OCI-LY3 (cell line): ENCODE results near the gene IRF5.

ENCODE experiments used
- H2AFZ ChIP-seq: fragments of 200-600, 300-600 bp; shearing (Covaris generic); 2 replicates; pipeline ENCODE4 v1.6.0; 2014; ENCODE audit warnings: antibody characterized with exemption, low read depth, low read length
- H3K27ac ChIP-seq: fragments of 200-600, 300-600 bp; sonication (generic); 2 replicates; pipeline ENCODE4 v1.5.1; 2014; ENCODE audit warnings: mild to moderate bottlenecking, low read length, moderate library complexity, mixed read lengths
- H3K27me3 ChIP-seq: fragments of 200-600, 300-600 bp; sonication (generic); 2 replicates; pipeline ENCODE4 v1.6.1; 2014; ENCODE audit warnings: low read depth, low read length, mixed read lengths
- H3K36me3 ChIP-seq: fragments of 200-600, 300-600 bp; sonication (generic); replicated peaks from 2 replicates; pipeline ENCODE3; 2014; ENCODE audit warnings: low read depth, low read length, mixed read lengths
- H3K4me1 ChIP-seq: fragments of 300-600, 200-600 bp; sonication (generic); 2 replicates; pipeline ENCODE4 v1.6.1; 2014; ENCODE audit warnings: low read length, mixed read lengths
- H3K4me2 ChIP-seq: fragments of 200-600, 300-600 bp; sonication (generic); 2 replicates; pipeline ENCODE4 v1.6.1; 2014; ENCODE audit warnings: low read length, mixed read lengths
- H3K4me3 ChIP-seq: fragments of 300-600, 200-600 bp; sonication (generic); 2 replicates; pipeline ENCODE4 v1.5.1; 2014; ENCODE audit warnings: antibody characterized with exemption, mild to moderate bottlenecking, low read length, moderate library complexity
- H3K79me2 ChIP-seq: fragments of 300-600, 200-600 bp; shearing (Covaris generic); 2 replicates; pipeline ENCODE4 v1.6.1; 2014; ENCODE audit warnings: mild to moderate bottlenecking, low read length, mixed read lengths
- H3K9ac ChIP-seq: fragments of 300-600, 200-600 bp; shearing (Covaris generic); 2 replicates; pipeline ENCODE4 v1.6.0; 2014; ENCODE audit warnings: mild to moderate bottlenecking, low read length, moderate library complexity
- H3K9me3 ChIP-seq: fragments of 200-600, 300-600 bp; shearing (Covaris generic); 2 replicates; pipeline ENCODE4 v1.6.1; 2014; ENCODE audit warnings: low read length, mixed read lengths; ENCODE audit not compliant: insufficient read depth
- H4K20me1 ChIP-seq: fragments of 200-600, 300-600 bp; sonication (generic); 2 replicates; pipeline ENCODE4 v1.6.1; 2016; ENCODE audit warnings: low read length, mixed read lengths; ENCODE audit not compliant: insufficient read depth
- CTCF ChIP-seq: fragments of 200-600, 300-600 bp; sonication (generic); IDR thresholded peaks from 2 replicates; pipeline ENCODE4 v1.5.1; 2014; ENCODE audit warnings: antibody characterized with exemption, low read length, low read depth
- EZH2phosphoT487 ChIP-seq: fragments of 200-600 bp; shearing (Covaris generic); IDR thresholded peaks from 2 replicates; pipeline ENCODE4 v1.6.1; 2018; ENCODE audit warnings: antibody characterized with exemption, mixed run types, low read depth

IRF5 gene

GRCh38 chr7:128892521-128893250 lies 45.0 kb upstream of the IRF5 start:
- H3K4me2 ChIP-seq = no peak overlapping the region
- no peaks in the 10 kb centered on the region for H4K20me1 ChIP-seq
- H3K9ac ChIP-seq = no peak overlapping the region
- H3K27me3 ChIP-seq = no peaks in the 10 kb centered on the region
- no peaks in the 10 kb centered on the region for H3K9me3 ChIP-seq
- TF ChIP-seq EZH2phosphoT487 (no peak), CTCF (no peak)
- no peak overlapping the region for H3K4me3 ChIP-seq
- H3K36me3 ChIP-seq = no peaks in the 10 kb centered on the region
- no peaks in the 10 kb centered on the region for H3K79me2 ChIP-seq
- no peak overlapping the region for H2AFZ ChIP-seq
- H3K27ac ChIP-seq = no peak overlapping the region
- H3K4me1 ChIP-seq = no peaks in the 10 kb centered on the region

DNA sequence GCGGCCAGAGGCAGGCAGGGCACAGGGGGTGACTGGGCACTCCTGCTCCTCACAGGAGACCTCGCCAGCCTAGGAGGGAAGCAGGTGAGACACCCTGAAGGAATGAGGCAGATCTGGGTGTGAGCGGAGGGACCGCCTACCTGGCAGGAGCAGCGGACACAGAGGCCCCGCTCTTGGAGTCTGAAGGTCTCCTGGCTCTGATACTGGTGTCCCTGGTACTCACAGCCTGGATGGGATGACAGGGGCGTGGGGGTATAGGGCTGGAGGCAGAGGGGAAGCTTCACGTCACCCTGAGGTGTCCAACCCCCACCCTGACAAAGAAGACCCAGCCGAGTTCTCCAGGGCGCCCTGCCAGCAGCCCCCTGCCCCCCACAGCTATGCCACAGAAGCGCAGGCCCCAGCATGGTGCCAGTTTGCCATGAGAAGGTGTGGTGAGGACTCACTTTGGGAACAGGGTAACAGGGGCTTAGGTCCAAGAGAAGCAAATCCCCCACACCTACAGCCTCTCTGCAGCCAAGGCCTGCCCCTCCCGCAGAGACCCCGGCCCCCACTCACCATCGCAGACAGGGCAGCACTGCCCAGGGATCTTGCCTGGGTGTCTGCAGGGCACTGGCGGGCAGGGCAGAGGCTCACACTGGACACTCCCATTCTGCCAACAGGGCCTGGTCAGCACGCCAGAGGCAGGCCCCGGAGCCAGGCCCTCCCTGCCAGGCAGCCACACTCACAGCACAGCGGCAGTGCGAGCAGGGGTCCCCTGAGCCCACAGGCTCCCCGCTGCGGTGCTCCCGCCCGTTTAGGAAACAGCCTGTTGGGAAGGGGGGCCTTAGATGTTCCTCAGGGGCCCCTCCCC lies 44.3 kb upstream of the IRF5 start:
- Histone ChIP-seq H3K27me3 (no peaks in the 10 kb centered on the region), H3K4me1 (no peaks in the 10 kb centered on the region), H3K27ac (no peak overlapping the region), H3K4me3 (no peak overlapping the region), H3K9ac (no peak overlapping the region), H2AFZ (no peak overlapping the region), H4K20me1 (no peaks in the 10 kb centered on the region), H3K36me3 (no peaks in the 10 kb centered on the region), H3K79me2 (no peaks in the 10 kb centered on the region), H3K4me2 (no peak overlapping the region), H3K9me3 (no peaks in the 10 kb centered on the region)
- TF ChIP-seq EZH2phosphoT487 = no peak
- TF ChIP-seq CTCF = no peak

GRCh38 chr7:128894101-128894440 lies 43.7 kb upstream of the IRF5 start:
- Histone ChIP-seq H3K4me1 (no peaks in the 10 kb centered on the region), H3K4me2 (no peak overlapping the region), H3K27ac (no peak overlapping the region)

More at GRCh38 chr7:128894101-128894440, 43.7 kb upstream of the IRF5 start:
- Histone ChIP-seq H3K9me3 (peaks cover under 1% of the 10 kb centered on the region; the same call in 1 of the 2 replicates), H2AFZ (no peak overlapping the region), H3K4me3 (no peak overlapping the region), H3K36me3 (no peaks in the 10 kb centered on the region), H4K20me1 (no peaks in the 10 kb centered on the region), H3K79me2 (no peaks in the 10 kb centered on the region), H3K27me3 (no peaks in the 10 kb centered on the region), H3K9ac (no peak overlapping the region)
- no peak for TF ChIP-seq EZH2phosphoT487
- TF ChIP-seq CTCF = no peak
